ENCODE results near the gene CLEC10A.
"Not testable (repeated sequence)": the region's sequence is repeated elsewhere in the genome, so short reads cannot be mapped to it uniquely, and the experiment has no call there.

DNA sequence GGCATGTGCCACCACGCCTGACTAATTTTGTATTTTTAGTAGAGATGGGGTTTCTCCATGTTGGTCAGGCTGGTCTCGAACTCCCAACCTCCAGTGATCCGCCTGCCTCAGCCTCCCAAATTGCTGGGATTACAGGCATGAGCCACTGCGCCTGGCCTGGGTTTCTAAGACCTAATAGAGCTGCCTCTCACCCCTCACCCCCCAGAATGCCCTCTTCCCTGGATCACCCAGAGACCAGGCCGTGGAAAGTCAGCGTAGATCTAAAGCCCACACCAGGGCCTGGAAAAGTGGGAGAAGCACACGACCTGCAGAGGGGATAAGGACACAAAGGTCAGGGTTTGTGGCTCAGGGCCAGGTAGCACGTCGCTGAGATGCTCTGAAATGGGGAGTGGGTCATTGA, 29.5 kb downstream of the CLEC10A start:
- TF ChIP-seq, protein P1, sequence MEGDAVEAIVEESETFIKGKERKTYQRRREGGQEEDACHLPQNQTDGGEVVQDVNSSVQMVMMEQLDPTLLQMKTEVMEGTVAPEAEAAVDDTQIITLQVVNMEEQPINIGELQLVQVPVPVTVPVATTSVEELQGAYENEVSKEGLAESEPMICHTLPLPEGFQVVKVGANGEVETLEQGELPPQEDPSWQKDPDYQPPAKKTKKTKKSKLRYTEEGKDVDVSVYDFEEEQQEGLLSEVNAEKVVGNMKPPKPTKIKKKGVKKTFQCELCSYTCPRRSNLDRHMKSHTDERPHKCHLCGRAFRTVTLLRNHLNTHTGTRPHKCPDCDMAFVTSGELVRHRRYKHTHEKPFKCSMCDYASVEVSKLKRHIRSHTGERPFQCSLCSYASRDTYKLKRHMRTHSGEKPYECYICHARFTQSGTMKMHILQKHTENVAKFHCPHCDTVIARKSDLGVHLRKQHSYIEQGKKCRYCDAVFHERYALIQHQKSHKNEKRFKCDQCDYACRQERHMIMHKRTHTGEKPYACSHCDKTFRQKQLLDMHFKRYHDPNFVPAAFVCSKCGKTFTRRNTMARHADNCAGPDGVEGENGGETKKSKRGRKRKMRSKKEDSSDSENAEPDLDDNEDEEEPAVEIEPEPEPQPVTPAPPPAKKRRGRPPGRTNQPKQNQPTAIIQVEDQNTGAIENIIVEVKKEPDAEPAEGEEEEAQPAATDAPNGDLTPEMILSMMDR (conservative IDR thresholded peaks at IDR 0.05; ENCODE audit: low read depth in 2 of 2): not testable (repeated sequence)
- not testable (repeated sequence) for TF ChIP-seq CREB1 (CRISPR knock-in tag; IDR thresholded peaks at IDR 0.05; ENCODE audit: low read depth)
- TF ChIP-seq, protein P2, sequence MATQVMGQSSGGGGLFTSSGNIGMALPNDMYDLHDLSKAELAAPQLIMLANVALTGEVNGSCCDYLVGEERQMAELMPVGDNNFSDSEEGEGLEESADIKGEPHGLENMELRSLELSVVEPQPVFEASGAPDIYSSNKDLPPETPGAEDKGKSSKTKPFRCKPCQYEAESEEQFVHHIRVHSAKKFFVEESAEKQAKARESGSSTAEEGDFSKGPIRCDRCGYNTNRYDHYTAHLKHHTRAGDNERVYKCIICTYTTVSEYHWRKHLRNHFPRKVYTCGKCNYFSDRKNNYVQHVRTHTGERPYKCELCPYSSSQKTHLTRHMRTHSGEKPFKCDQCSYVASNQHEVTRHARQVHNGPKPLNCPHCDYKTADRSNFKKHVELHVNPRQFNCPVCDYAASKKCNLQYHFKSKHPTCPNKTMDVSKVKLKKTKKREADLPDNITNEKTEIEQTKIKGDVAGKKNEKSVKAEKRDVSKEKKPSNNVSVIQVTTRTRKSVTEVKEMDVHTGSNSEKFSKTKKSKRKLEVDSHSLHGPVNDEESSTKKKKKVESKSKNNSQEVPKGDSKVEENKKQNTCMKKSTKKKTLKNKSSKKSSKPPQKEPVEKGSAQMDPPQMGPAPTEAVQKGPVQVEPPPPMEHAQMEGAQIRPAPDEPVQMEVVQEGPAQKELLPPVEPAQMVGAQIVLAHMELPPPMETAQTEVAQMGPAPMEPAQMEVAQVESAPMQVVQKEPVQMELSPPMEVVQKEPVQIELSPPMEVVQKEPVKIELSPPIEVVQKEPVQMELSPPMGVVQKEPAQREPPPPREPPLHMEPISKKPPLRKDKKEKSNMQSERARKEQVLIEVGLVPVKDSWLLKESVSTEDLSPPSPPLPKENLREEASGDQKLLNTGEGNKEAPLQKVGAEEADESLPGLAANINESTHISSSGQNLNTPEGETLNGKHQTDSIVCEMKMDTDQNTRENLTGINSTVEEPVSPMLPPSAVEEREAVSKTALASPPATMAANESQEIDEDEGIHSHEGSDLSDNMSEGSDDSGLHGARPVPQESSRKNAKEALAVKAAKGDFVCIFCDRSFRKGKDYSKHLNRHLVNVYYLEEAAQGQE (IDR thresholded peaks at IDR 0.05; ENCODE audit: unreplicated experiment): not testable (repeated sequence)

Measured in GM23338 (cell line).